ENCODE measurements around the gene DCLK3.

DCLK3 gene

GRCh38 chr3:36736301-36736700 lies 28.1 kb downstream of the DCLK3 start:
- no peak for TF ChIP-seq CTCF (IDR thresholded peaks at IDR 0.05; ENCODE audit: low read depth, low read length)
- no peak overlapping the region for H3K4me3 ChIP-seq (replicated peaks in 1 of 2; ENCODE audit: low read depth in 2 of 2, low read length in 2 of 2)
- DNase-seq (ENCODE audit: low read depth in 2 of 2): peak in 1 of 2 donors; percentile 3

GRCh38 chr3:36734742-36735141 lies 29.6 kb downstream of the DCLK3 start:
- no peak overlapping the region for H3K4me3 ChIP-seq (replicated peaks in 1 of 2; ENCODE audit: low read depth in 2 of 2, low read length in 2 of 2)
- no peak for DNase-seq (ENCODE audit: low read depth in 2 of 2)

GRCh38 chr3:36733723-36734122 lies 30.6 kb downstream of the DCLK3 start:
- no peak overlapping the region for H3K4me3 ChIP-seq (replicated peaks in 1 of 2; ENCODE audit: low read depth in 2 of 2, low read length in 2 of 2)
- DNase-seq (ENCODE audit: low read depth in 2 of 2): no peak
- no peak for TF ChIP-seq CTCF (IDR thresholded peaks at IDR 0.05; ENCODE audit: low read depth, low read length)

More at GRCh38 chr3:36734742-36735141, 29.6 kb downstream of the DCLK3 start:
- TF ChIP-seq CTCF (IDR thresholded peaks at IDR 0.05; ENCODE audit: low read depth, low read length): no peak

GRCh38 chr3:36733162-36733696 lies 31.1 kb downstream of the DCLK3 start:
- no peak for TF ChIP-seq CTCF (IDR thresholded peaks at IDR 0.05; ENCODE audit: low read depth, low read length)
- DNase-seq (ENCODE audit: low read depth in 2 of 2): no peak
- no peak overlapping the region for H3K4me3 ChIP-seq (replicated peaks in 1 of 2; ENCODE audit: low read depth in 2 of 2, low read length in 2 of 2)

- no peak for TF ChIP-seq CTCF (IDR thresholded peaks at IDR 0.05; ENCODE audit: low read depth, low read length)
- H3K4me3 ChIP-seq (replicated peaks in 1 of 2; ENCODE audit: low read depth in 2 of 2, low read length in 2 of 2): no peak overlapping the region
- DNase-seq (ENCODE audit: low read depth in 2 of 2): no peak
Measured at GRCh38 chr3:36730966-36731365, 33.4 kb downstream of the DCLK3 start.

- DNase-seq (ENCODE audit: low read depth in 2 of 2): peak; percentile 78 to 79
- H3K4me3 ChIP-seq (replicated peaks in 1 of 2; ENCODE audit: low read depth in 2 of 2, low read length in 2 of 2): no peak overlapping the region
- peak; percentile 60 for TF ChIP-seq CTCF (IDR thresholded peaks at IDR 0.05; ENCODE audit: low read depth, low read length)
Measured at GRCh38 chr3:36729204-36730056, 34.9 kb downstream of the DCLK3 start.
